PC-3 (cell line): ENCODE data around the gene REST. TPM values are rescaled to one million over a fixed set of nuclear protein-coding genes. Genes with fewer than 3 reads are reported as not detected.

Source experiments
- ATAC-seq: fragments of 200-7000 bp; cut with Tn5 transposase; 2 replicates; pipeline ENCODE4 v1.9.1; 2020; ENCODE audit warnings: mild to moderate bottlenecking, moderate library complexity
- BruUV-seq: library from RNA; stranded (reverse); fragments of 400-500 nt; replicated peaks from 2 replicates; lab custom pipeline; 2021; lab: Mats Ljungman, UMichigan
- CTCF ChIA-PET: fragments of 300-600 bp; sonication (Branson Sonifier 250); formaldehyde crosslinking; loops from one replicate; lab custom pipeline; 2022; ENCODE audit warnings: antibody characterized with exemption; lab: Charles Lee
- POLR2A ChIA-PET: fragments of 300-600 bp; sonication (Branson Sonifier 250); formaldehyde crosslinking; loops from one replicate; lab custom pipeline; 2022; ENCODE audit warnings: antibody characterized with exemption; ENCODE audit not compliant: unreplicated experiment; lab: Charles Lee
- DNase-seq: peaks from one replicate; pipeline ENCODE4 v3.0.0-alpha.2; 2015
- H2AFZ ChIP-seq: fragments of 300-600 bp; sonication (generic); 2 replicates; pipeline ENCODE4 v1.6.0; 2016; ENCODE audit warnings: antibody characterized with exemption, low read length
- H3F3A ChIP-seq: fragments of 300-600 bp; sonication (generic); one replicate; pipeline ENCODE4 v1.6.0; 2017; ENCODE audit warnings: antibody characterized with exemption, low read length, control low read depth, mild to moderate bottlenecking; ENCODE audit not compliant: unreplicated experiment
- H3K27ac ChIP-seq: fragments of 300-600 bp; sonication (generic); 2 replicates; pipeline ENCODE4 v1.5.1; 2016; ENCODE audit warnings: mild to moderate bottlenecking, low read length
- H3K27me3 ChIP-seq: fragments of 300-600 bp; sonication (generic); 2 replicates; pipeline ENCODE4 v1.6.1; 2016; ENCODE audit warnings: low read length, mixed read lengths
- H3K36me3 ChIP-seq: fragments of 300-600 bp; sonication (generic); 2 replicates; pipeline ENCODE4 v1.6.1; 2016; ENCODE audit warnings: low read depth, mixed run types, low read length, mixed read lengths
- H3K4me1 ChIP-seq: fragments of 300-600 bp; sonication (generic); 2 replicates; pipeline ENCODE4 v1.5.1; 2016; ENCODE audit warnings: low read length; ENCODE audit not compliant: insufficient read depth
- H3K4me2 ChIP-seq: fragments of 300-600 bp; sonication (generic); 2 replicates; pipeline ENCODE4 v1.6.0; 2016; ENCODE audit warnings: low read length
- H3K4me3 ChIP-seq: fragments of 300-600 bp; sonication (generic); 2 replicates; pipeline ENCODE4 v1.5.1; 2016; ENCODE audit warnings: mild to moderate bottlenecking, low read length, mixed read lengths
- H3K79me2 ChIP-seq: fragments of 300-600 bp; sonication (generic); 2 replicates; pipeline ENCODE4 v1.6.1; 2017; ENCODE audit warnings: low read length, mixed read lengths
- H3K9ac ChIP-seq: fragments of 300-600 bp; sonication (generic); 2 replicates; pipeline ENCODE4 v1.6.0; 2016; ENCODE audit warnings: mild to moderate bottlenecking, low read length
- H3K9me2 ChIP-seq: fragments of 300-600 bp; sonication (generic); replicated peaks from 2 replicates; pipeline ENCODE4 v1.6.1; 2016; ENCODE audit warnings: mixed run types, low read length, mixed read lengths
- H3K9me3 ChIP-seq: fragments of 300-600 bp; sonication (generic); 2 replicates; pipeline ENCODE4 v1.6.1; 2016; ENCODE audit warnings: low read length, mixed read lengths
- H4K20me1 ChIP-seq: fragments of 300-600 bp; sonication (generic); 2 replicates; pipeline ENCODE4 v1.6.1; 2016; ENCODE audit warnings: low read length, mixed read lengths
- EZH2 ChIP-seq: fragments of 300-600 bp; sonication (generic); IDR thresholded peaks from one replicate; pipeline ENCODE4 v1.6.1; 2017; ENCODE audit warnings: antibody characterized with exemption, mild to moderate bottlenecking, low read length; ENCODE audit not compliant: unreplicated experiment
- EZH2phosphoT487 ChIP-seq: fragments of 300-600 bp; sonication (generic); IDR thresholded peaks from 2 replicates; pipeline ENCODE4 v1.6.1; 2018; ENCODE audit warnings: mild to moderate bottlenecking, antibody characterized with exemption, low read length, borderline replicate concordance
- intact Hi-C: fragments of 100-400 bp; cut with micrococcal nuclease; formaldehyde crosslinking; loops from 2 replicates; pipeline ENCODE4 v1.9.0; 2023
- total RNA-seq: library from RNA; depleted of rRNA; stranded (reverse); fragments of >200 nt; gene quantifications from 2 replicates; pipeline ENCODE4 v1.2.3, GENCODE V29; 2014
- TF ChIP-seq, protein P1 (sequence below): fragments of 300-600 bp; sonication (generic); conservative IDR thresholded peaks from 2 replicates; pipeline ENCODE4 v1.5.1; 2017; ENCODE audit warnings: antibody characterized with exemption, low read depth, mild to moderate bottlenecking, low read length

REST gene
- total RNA-seq, 1 experiment from 2014 or later, result 22.4 TPM

DNA sequence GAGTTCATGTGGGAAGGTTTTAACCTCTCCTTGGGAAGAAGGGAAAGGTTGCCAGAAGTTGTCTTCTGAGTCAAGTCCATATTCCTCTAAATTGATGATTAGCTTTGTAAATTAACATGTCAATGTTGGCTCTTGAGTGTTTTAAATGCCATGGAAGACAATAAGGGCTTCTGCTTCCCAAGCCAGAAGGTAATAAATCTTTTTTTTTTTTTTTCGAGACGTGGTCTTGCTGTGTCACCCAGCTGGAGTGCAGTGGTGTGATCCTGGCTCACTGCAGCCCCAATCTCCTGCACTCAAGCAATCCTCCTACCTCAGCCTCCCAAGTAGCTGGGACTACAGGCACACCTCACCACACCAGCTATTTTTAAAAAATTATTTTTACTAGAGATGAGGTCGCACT lies 5.0 kb upstream of the REST start:
- peaks cover 5% of the 10 kb centered on the region; the same call in 1 of the 2 replicates for H3K4me1 ChIP-seq
- no peak overlapping the region for H3K4me3 ChIP-seq
- TF ChIP-seq, protein P1, sequence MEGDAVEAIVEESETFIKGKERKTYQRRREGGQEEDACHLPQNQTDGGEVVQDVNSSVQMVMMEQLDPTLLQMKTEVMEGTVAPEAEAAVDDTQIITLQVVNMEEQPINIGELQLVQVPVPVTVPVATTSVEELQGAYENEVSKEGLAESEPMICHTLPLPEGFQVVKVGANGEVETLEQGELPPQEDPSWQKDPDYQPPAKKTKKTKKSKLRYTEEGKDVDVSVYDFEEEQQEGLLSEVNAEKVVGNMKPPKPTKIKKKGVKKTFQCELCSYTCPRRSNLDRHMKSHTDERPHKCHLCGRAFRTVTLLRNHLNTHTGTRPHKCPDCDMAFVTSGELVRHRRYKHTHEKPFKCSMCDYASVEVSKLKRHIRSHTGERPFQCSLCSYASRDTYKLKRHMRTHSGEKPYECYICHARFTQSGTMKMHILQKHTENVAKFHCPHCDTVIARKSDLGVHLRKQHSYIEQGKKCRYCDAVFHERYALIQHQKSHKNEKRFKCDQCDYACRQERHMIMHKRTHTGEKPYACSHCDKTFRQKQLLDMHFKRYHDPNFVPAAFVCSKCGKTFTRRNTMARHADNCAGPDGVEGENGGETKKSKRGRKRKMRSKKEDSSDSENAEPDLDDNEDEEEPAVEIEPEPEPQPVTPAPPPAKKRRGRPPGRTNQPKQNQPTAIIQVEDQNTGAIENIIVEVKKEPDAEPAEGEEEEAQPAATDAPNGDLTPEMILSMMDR, result no peak
- no peak for TF ChIP-seq EZH2
- no peak for TF ChIP-seq EZH2phosphoT487
- ChIA-PET CTCF (no interaction called here), POLR2A (no interaction called here)
- no peak overlapping the region for H2AFZ ChIP-seq
- H3K9me2 ChIP-seq, result no peaks in the 10 kb centered on the region
- no peaks in the 10 kb centered on the region for H3K79me2 ChIP-seq
- H4K20me1 ChIP-seq, result no peaks in the 10 kb centered on the region
- no peak overlapping the region for H3K4me2 ChIP-seq
- H3K9ac ChIP-seq, result no peak overlapping the region
- intact Hi-C loops, result loop anchor here (10.0 kb wide), 1 partner anchor 468 kb away; the partner anchor contains the start of genes PAICS and PPAT
- BruUV-seq, result no TSS peak
- H3F3A ChIP-seq, result no peaks in the 10 kb centered on the region
- H3K36me3 ChIP-seq, result no peaks in the 10 kb centered on the region
- no peak for DNase-seq
- no peak overlapping the region for H3K27ac ChIP-seq
- ATAC-seq, result no peak
- no peaks in the 10 kb centered on the region for H3K27me3 ChIP-seq
- no peaks in the 10 kb centered on the region for H3K9me3 ChIP-seq

DNA sequence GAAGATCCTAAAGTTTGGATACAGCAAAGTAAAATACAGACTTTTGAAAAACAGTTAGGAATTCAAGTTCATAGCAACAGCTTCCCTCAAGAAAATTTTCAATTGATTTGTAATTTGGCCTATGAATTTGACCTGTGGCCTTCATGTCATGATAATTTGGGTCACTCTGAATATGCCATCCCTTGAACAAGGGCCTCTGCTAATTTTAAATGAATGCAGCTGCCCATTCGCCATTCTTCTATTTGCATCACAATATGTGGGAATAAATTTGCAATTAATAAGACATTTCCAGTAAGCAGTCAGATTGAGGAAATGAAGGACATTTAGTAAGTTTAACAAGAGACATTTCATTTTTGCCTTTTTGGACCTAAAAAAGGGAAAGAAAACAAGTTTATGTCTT lies 1.9 kb upstream of the REST start:
- no peak overlapping the region for H2AFZ ChIP-seq
- DNase-seq (no peak), ATAC-seq (no peak)
- BruUV-seq, result no TSS peak
- H3F3A ChIP-seq, result no peaks in the 10 kb centered on the region
- 0 out of 2 replicates have a peak, but pooled peaks cover 4% of the 10 kb centered on the region for H4K20me1 ChIP-seq
- no peak overlapping the region for H3K4me2 ChIP-seq
- intact Hi-C loops, result loop anchor here (10.0 kb wide), 1 partner anchor 471 kb away; the partner anchor contains the start of genes PAICS and PPAT
- H3K27ac ChIP-seq, result no peak overlapping the region
- H3K9me3 ChIP-seq, result no peaks in the 10 kb centered on the region
- ChIA-PET CTCF (no interaction called here), POLR2A (no interaction called here)
- H3K4me3 ChIP-seq, result no peak overlapping the region
- no peak overlapping the region for H3K9ac ChIP-seq
- TF ChIP-seq EZH2phosphoT487 (no peak), EZH2 (no peak)
- TF ChIP-seq, protein P1, result no peak
- H3K36me3 ChIP-seq, result no peaks in the 10 kb centered on the region
- no peaks in the 10 kb centered on the region for H3K9me2 ChIP-seq
- H3K27me3 ChIP-seq, result no peaks in the 10 kb centered on the region
- peaks cover 23% of the 10 kb centered on the region for H3K79me2 ChIP-seq
- H3K4me1 ChIP-seq, result peaks cover 18% of the 10 kb centered on the region
